Measurements from ENCODE around the gene PITPNM1.

DNA sequence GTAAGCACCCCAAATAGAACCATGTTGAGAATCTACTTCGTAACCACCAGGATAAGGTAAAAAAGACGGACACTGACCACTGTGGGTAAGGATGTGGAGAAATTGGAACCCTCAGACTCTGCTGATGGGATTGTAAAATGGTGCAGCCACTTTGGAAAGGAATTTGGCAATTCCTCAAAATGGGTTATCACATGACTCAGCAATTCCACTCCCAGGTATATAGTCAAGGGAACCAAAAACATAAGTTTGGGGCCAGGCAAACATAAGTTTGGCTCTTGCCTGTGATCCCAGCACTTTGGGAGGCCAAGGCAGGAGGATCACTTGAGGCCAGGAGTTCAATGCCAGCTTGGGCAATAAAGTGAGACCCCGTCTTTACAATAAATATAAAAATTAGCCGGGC lies 23.2 kb upstream of the PITPNM1 start:
- no peak for TF ChIP-seq CTCF (IDR thresholded peaks at IDR 0.05)
- no peak for TF ChIP-seq POLR2A (IDR thresholded peaks at IDR 0.05)
